PC-3 (cell line): ENCODE data around the gene IP6K3. TPM values are rescaled to one million over a fixed set of nuclear protein-coding genes. Genes with fewer than 3 reads are reported as not detected.

Experiments
- ATAC-seq: fragments of 200-7000 bp; cut with Tn5 transposase; 2 replicates; pipeline ENCODE4 v1.9.1; 2020; ENCODE audit warnings: mild to moderate bottlenecking, moderate library complexity
- BruUV-seq: library from RNA; stranded (reverse); fragments of 400-500 nt; replicated peaks from 2 replicates; lab custom pipeline; 2021; lab: Mats Ljungman, UMichigan
- CTCF ChIA-PET: fragments of 300-600 bp; sonication (Branson Sonifier 250); formaldehyde crosslinking; loops from one replicate; lab custom pipeline; 2022; ENCODE audit warnings: antibody characterized with exemption; lab: Charles Lee
- POLR2A ChIA-PET: fragments of 300-600 bp; sonication (Branson Sonifier 250); formaldehyde crosslinking; loops from one replicate; lab custom pipeline; 2022; ENCODE audit warnings: antibody characterized with exemption; ENCODE audit not compliant: unreplicated experiment; lab: Charles Lee
- DNase-seq: peaks from one replicate; pipeline ENCODE4 v3.0.0-alpha.2; 2015
- H2AFZ ChIP-seq: fragments of 300-600 bp; sonication (generic); 2 replicates; pipeline ENCODE4 v1.6.0; 2016; ENCODE audit warnings: antibody characterized with exemption, low read length
- H3F3A ChIP-seq: fragments of 300-600 bp; sonication (generic); one replicate; pipeline ENCODE4 v1.6.0; 2017; ENCODE audit warnings: antibody characterized with exemption, low read length, control low read depth, mild to moderate bottlenecking; ENCODE audit not compliant: unreplicated experiment
- H3K27ac ChIP-seq: fragments of 300-600 bp; sonication (generic); 2 replicates; pipeline ENCODE4 v1.5.1; 2016; ENCODE audit warnings: mild to moderate bottlenecking, low read length
- H3K27me3 ChIP-seq: fragments of 300-600 bp; sonication (generic); 2 replicates; pipeline ENCODE4 v1.6.1; 2016; ENCODE audit warnings: low read length, mixed read lengths
- H3K36me3 ChIP-seq: fragments of 300-600 bp; sonication (generic); 2 replicates; pipeline ENCODE4 v1.6.1; 2016; ENCODE audit warnings: low read depth, mixed run types, low read length, mixed read lengths
- H3K4me1 ChIP-seq: fragments of 300-600 bp; sonication (generic); 2 replicates; pipeline ENCODE4 v1.5.1; 2016; ENCODE audit warnings: low read length; ENCODE audit not compliant: insufficient read depth
- H3K4me2 ChIP-seq: fragments of 300-600 bp; sonication (generic); 2 replicates; pipeline ENCODE4 v1.6.0; 2016; ENCODE audit warnings: low read length
- H3K4me3 ChIP-seq: fragments of 300-600 bp; sonication (generic); 2 replicates; pipeline ENCODE4 v1.5.1; 2016; ENCODE audit warnings: mild to moderate bottlenecking, low read length, mixed read lengths
- H3K79me2 ChIP-seq: fragments of 300-600 bp; sonication (generic); 2 replicates; pipeline ENCODE4 v1.6.1; 2017; ENCODE audit warnings: low read length, mixed read lengths
- H3K9ac ChIP-seq: fragments of 300-600 bp; sonication (generic); 2 replicates; pipeline ENCODE4 v1.6.0; 2016; ENCODE audit warnings: mild to moderate bottlenecking, low read length
- H3K9me2 ChIP-seq: fragments of 300-600 bp; sonication (generic); replicated peaks from 2 replicates; pipeline ENCODE4 v1.6.1; 2016; ENCODE audit warnings: mixed run types, low read length, mixed read lengths
- H3K9me3 ChIP-seq: fragments of 300-600 bp; sonication (generic); 2 replicates; pipeline ENCODE4 v1.6.1; 2016; ENCODE audit warnings: low read length, mixed read lengths
- H4K20me1 ChIP-seq: fragments of 300-600 bp; sonication (generic); 2 replicates; pipeline ENCODE4 v1.6.1; 2016; ENCODE audit warnings: low read length, mixed read lengths
- EZH2 ChIP-seq: fragments of 300-600 bp; sonication (generic); IDR thresholded peaks from one replicate; pipeline ENCODE4 v1.6.1; 2017; ENCODE audit warnings: antibody characterized with exemption, mild to moderate bottlenecking, low read length; ENCODE audit not compliant: unreplicated experiment
- EZH2phosphoT487 ChIP-seq: fragments of 300-600 bp; sonication (generic); IDR thresholded peaks from 2 replicates; pipeline ENCODE4 v1.6.1; 2018; ENCODE audit warnings: mild to moderate bottlenecking, antibody characterized with exemption, low read length, borderline replicate concordance
- intact Hi-C: fragments of 100-400 bp; cut with micrococcal nuclease; formaldehyde crosslinking; loops from 2 replicates; pipeline ENCODE4 v1.9.0; 2023
- total RNA-seq: library from RNA; depleted of rRNA; stranded (reverse); fragments of >200 nt; gene quantifications from 2 replicates; pipeline ENCODE4 v1.2.3, GENCODE V29; 2014
- TF ChIP-seq, protein P1 (sequence below): fragments of 300-600 bp; sonication (generic); conservative IDR thresholded peaks from 2 replicates; pipeline ENCODE4 v1.5.1; 2017; ENCODE audit warnings: antibody characterized with exemption, low read depth, mild to moderate bottlenecking, low read length

Gene IP6K3
- total RNA-seq, 1 experiment from 2014 or later, result not detected

DNA sequence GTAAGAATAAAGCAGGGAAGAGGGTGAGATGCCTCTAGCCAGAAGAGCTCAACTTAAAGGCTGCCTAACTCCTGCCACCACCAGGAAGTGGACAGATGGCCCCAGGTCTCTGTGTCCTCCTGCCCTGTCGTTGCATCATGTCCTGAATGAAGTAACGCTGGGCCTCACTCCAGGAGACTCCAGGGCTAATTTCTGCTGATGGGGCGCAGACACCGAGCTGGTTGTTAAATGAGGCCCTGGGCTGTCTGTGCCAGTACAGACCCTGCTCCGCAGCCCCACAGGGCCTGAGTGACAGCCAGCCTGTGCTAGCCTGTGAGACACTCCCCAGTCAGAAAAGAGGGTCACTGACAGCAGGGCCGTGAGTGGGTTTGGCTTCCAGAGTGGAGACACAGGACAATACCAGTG is 6.5 kb downstream of the IP6K3 start:
- no peaks in the 10 kb centered on the region for H3K36me3 ChIP-seq
- intact Hi-C loops, result no loop called here
- H3K4me3 ChIP-seq, result no peak overlapping the region
- no peak overlapping the region for H3K9ac ChIP-seq
- H3K79me2 ChIP-seq, result no peaks in the 10 kb centered on the region
- POLR2A ChIA-PET, result no interaction called here
- no peaks in the 10 kb centered on the region for H3F3A ChIP-seq
- H2AFZ ChIP-seq, result no peak overlapping the region
- ATAC-seq, result no peak
- no peaks in the 10 kb centered on the region for H3K27me3 ChIP-seq
- no peak for DNase-seq
- no peaks in the 10 kb centered on the region for H4K20me1 ChIP-seq
- CTCF ChIA-PET, result no interaction called here
- H3K9me2 ChIP-seq, result no peaks in the 10 kb centered on the region
- TF ChIP-seq EZH2, result no peak
- TF ChIP-seq EZH2phosphoT487, result no peak
- TF ChIP-seq, protein P1, sequence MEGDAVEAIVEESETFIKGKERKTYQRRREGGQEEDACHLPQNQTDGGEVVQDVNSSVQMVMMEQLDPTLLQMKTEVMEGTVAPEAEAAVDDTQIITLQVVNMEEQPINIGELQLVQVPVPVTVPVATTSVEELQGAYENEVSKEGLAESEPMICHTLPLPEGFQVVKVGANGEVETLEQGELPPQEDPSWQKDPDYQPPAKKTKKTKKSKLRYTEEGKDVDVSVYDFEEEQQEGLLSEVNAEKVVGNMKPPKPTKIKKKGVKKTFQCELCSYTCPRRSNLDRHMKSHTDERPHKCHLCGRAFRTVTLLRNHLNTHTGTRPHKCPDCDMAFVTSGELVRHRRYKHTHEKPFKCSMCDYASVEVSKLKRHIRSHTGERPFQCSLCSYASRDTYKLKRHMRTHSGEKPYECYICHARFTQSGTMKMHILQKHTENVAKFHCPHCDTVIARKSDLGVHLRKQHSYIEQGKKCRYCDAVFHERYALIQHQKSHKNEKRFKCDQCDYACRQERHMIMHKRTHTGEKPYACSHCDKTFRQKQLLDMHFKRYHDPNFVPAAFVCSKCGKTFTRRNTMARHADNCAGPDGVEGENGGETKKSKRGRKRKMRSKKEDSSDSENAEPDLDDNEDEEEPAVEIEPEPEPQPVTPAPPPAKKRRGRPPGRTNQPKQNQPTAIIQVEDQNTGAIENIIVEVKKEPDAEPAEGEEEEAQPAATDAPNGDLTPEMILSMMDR, result no peak
- BruUV-seq, result no TSS peak
- H3K4me2 ChIP-seq, result no peak overlapping the region
- no peaks in the 10 kb centered on the region for H3K9me3 ChIP-seq
- H3K4me1 ChIP-seq, result peaks cover 6% of the 10 kb centered on the region
- no peak overlapping the region for H3K27ac ChIP-seq

DNA sequence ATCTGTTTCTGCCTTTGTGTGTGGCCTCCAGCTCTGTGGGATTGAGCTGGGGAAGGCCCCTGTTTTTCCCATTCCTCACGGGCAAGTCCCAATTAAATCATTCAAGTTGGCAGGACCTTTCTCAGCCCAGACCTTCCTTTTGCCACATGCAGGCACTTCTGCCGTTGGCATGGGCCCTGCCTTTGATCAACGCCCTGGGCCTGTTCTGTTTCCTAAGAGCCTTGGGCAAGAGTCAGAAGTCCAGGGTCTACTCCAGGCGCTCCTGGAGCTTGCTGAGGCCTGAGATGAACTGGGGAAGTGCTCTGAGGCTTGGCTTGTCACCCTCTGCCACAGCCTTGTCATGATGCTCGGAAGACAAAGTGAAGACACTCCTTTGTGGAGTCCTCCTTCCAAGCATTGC is 7.1 kb downstream of the IP6K3 start:
- DNase-seq (no peak), ATAC-seq (no peak)
- POLR2A ChIA-PET, result no interaction called here
- Histone ChIP-seq H3K9me2 (no peaks in the 10 kb centered on the region), H3K36me3 (no peaks in the 10 kb centered on the region), H3K4me1 (peaks cover 6% of the 10 kb centered on the region), H3K79me2 (no peaks in the 10 kb centered on the region), H2AFZ (no peak overlapping the region), H3K4me2 (no peak overlapping the region), H3K9me3 (no peaks in the 10 kb centered on the region), H3F3A (no peaks in the 10 kb centered on the region), H4K20me1 (no peaks in the 10 kb centered on the region), H3K4me3 (no peak overlapping the region), H3K27me3 (no peaks in the 10 kb centered on the region), H3K9ac (no peak overlapping the region), H3K27ac (no peak overlapping the region)
- CTCF ChIA-PET, result no interaction called here
- intact Hi-C loops, result no loop called here
- BruUV-seq, result no TSS peak
- no peak for TF ChIP-seq EZH2
- TF ChIP-seq EZH2phosphoT487, result no peak
- TF ChIP-seq, protein P1, result no peak

DNA sequence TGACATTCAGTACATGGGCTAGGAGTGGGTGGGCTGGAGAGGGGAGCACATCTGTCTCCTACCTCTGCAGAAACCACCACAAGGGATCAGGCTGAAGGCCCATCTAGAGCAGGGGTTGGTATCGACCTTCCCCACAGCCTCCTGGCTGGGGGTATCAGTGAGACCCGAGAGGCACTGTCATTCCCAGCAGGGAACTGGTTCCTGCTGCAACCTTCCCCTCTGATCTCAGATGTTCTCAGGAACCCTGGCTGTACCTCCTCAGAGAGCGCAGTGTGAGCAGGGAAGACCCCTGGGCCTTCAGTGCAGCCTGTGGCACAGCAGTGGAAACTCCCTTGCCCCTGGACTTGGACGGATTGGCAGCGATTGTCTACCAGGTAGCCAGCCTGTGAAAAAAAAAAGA is 7.8 kb downstream of the IP6K3 start:
- ChIA-PET POLR2A (no interaction called here), CTCF (interaction anchor here (1.0 kb wide), 1 partner anchor 27 kb away, joined by 3 read pairs; the partner anchor contains the start of gene UQCC2)
- intact Hi-C loops, result no loop called here
- no peak overlapping the region for H3K9ac ChIP-seq
- no peaks in the 10 kb centered on the region for H3K9me3 ChIP-seq
- ATAC-seq (no peak), DNase-seq (no peak)
- H3K27ac ChIP-seq, result no peak overlapping the region
- H3K4me1 ChIP-seq, result peaks cover 2% of the 10 kb centered on the region
- no peaks in the 10 kb centered on the region for H3K36me3 ChIP-seq
- H3K27me3 ChIP-seq, result no peaks in the 10 kb centered on the region
- H3K4me3 ChIP-seq, result no peak overlapping the region
- TF ChIP-seq, protein P1, result no peak
- TF ChIP-seq EZH2 (no peak), EZH2phosphoT487 (no peak)
- no peaks in the 10 kb centered on the region for H3K79me2 ChIP-seq
- no peaks in the 10 kb centered on the region for H3K9me2 ChIP-seq
- BruUV-seq, result no TSS peak
- no peaks in the 10 kb centered on the region for H3F3A ChIP-seq
- H3K4me2 ChIP-seq, result no peak overlapping the region
- H2AFZ ChIP-seq, result no peak overlapping the region
- H4K20me1 ChIP-seq, result no peaks in the 10 kb centered on the region
